Astrocyte (in vitro differentiated cells and primary cell): ENCODE results near the gene ECE2. TPM values are rescaled to one million over a fixed set of nuclear protein-coding genes. Genes with fewer than 3 reads are reported as not detected.

Experiments used
- DNase-seq: peaks from one replicate; pipeline ENCODE4 v3.0.0-alpha.2; 2010; ENCODE audit warnings: low read depth
- FAIRE-seq: peaks from 2 replicates; lab custom pipeline; 2011; peaks lifted over from hg19 to GRCh38; lab: Jason Lieb, UNC
- H2AFZ ChIP-seq: 2 replicates; pipeline ENCODE4 v1.6.0; 2012; ENCODE audit warnings: low read depth, low read length, inconsistent platforms
- H3K27ac ChIP-seq: 2 replicates; pipeline ENCODE4 v1.5.1; 2011; ENCODE audit warnings: low read depth, low read length, inconsistent platforms
- H3K27me3 ChIP-seq: 2 replicates; pipeline ENCODE4 v1.6.0; 2011; ENCODE audit warnings: low read length, inconsistent platforms; ENCODE audit not compliant: insufficient read depth
- H3K36me3 ChIP-seq: 2 replicates; pipeline ENCODE4 v1.5.1; 2011; ENCODE audit warnings: low read length, inconsistent platforms; ENCODE audit not compliant: insufficient read depth
- H3K4me1 ChIP-seq: 2 replicates; pipeline ENCODE4 v1.5.1; 2011; ENCODE audit warnings: low read length, inconsistent platforms; ENCODE audit not compliant: insufficient read depth
- H3K4me2 ChIP-seq: 2 replicates; pipeline ENCODE4 v1.6.0; 2012; ENCODE audit warnings: low read length, inconsistent platforms
- H3K4me3 ChIP-seq: 2 replicates; pipeline ENCODE4 v1.5.1; 2011; ENCODE audit warnings: low read depth, mild to moderate bottlenecking, low read length, inconsistent platforms; ENCODE audit not compliant: insufficient read depth
- H3K79me2 ChIP-seq: 2 replicates; pipeline ENCODE4 v1.6.0; 2012; ENCODE audit warnings: mild to moderate bottlenecking, low read length, inconsistent platforms; ENCODE audit not compliant: insufficient read depth
- H3K9ac ChIP-seq: 2 replicates; pipeline ENCODE4 v1.6.0; 2012; ENCODE audit warnings: mild to moderate bottlenecking, low read length, inconsistent platforms
- H3K9me3 ChIP-seq: 2 replicates; pipeline ENCODE4 v1.5.1; 2012; ENCODE audit warnings: low read depth, mild to moderate bottlenecking, low read length, inconsistent platforms; ENCODE audit not compliant: insufficient read depth
- H4K20me1 ChIP-seq: 2 replicates; pipeline ENCODE4 v1.6.0; 2012; ENCODE audit warnings: low read length, inconsistent platforms; ENCODE audit not compliant: insufficient read depth
- H3K27ac Mint-ChIP-seq: one replicate; pipeline ENCODE4 v1.8.0; 2021; ENCODE audit warnings: mild to moderate bottlenecking, mixed read lengths; ENCODE audit not compliant: unreplicated experiment
- H3K27me3 Mint-ChIP-seq: one replicate; pipeline ENCODE4 v1.8.0; 2021; ENCODE audit warnings: low read depth, mixed read lengths; ENCODE audit not compliant: unreplicated experiment
- H3K36me3 Mint-ChIP-seq: one replicate; pipeline ENCODE4 v1.8.0; 2021; ENCODE audit warnings: low read depth, mixed read lengths; ENCODE audit not compliant: unreplicated experiment
- H3K4me1 Mint-ChIP-seq: one replicate; pipeline ENCODE4 v1.8.0; 2021; ENCODE audit warnings: low read depth, mixed read lengths; ENCODE audit not compliant: unreplicated experiment
- H3K4me3 Mint-ChIP-seq: one replicate; pipeline ENCODE4 v1.8.0; 2021; ENCODE audit warnings: mild to moderate bottlenecking, moderate library complexity, mixed read lengths; ENCODE audit not compliant: unreplicated experiment
- H3K9me3 Mint-ChIP-seq: one replicate; pipeline ENCODE4 v1.8.0; 2021; ENCODE audit warnings: mild to moderate bottlenecking, mixed read lengths; ENCODE audit not compliant: unreplicated experiment
- CTCF ChIP-seq: IDR thresholded peaks from 2 replicates; pipeline ENCODE4 v1.5.1; 2011; ENCODE audit warnings: low read depth, mild to moderate bottlenecking, inconsistent platforms, low read length, moderate library complexity; ENCODE audit not compliant: insufficient read depth
- EZH2 ChIP-seq: IDR thresholded peaks from 2 replicates; pipeline ENCODE4 v1.6.1; 2012; ENCODE audit warnings: mild to moderate bottlenecking, low read length, inconsistent platforms; ENCODE audit not compliant: insufficient read depth
- total RNA-seq: library from RNA; stranded (reverse); gene quantifications from 2 replicates; pipeline ENCODE4 v1.2.1, GENCODE V29; 2021

ECE2 gene
- total RNA-seq, 1 donor from 2014 or later = not detected

- Histone ChIP-seq H3K4me1 (peaks cover 73% of the 10 kb centered on the region), H3K36me3 (peaks cover 46% of the 10 kb centered on the region), H3K4me2 (peak overlapping the region; percentile 4), H3K9ac (peak overlapping the region; percentile 71), H3K27ac (peak overlapping the region; percentile 96), H4K20me1 (peaks cover 71% of the 10 kb centered on the region), H3K27me3 (no peaks in the 10 kb centered on the region), H3K9me3 (no peaks in the 10 kb centered on the region), H3K79me2 (peaks cover 57% of the 10 kb centered on the region), H3K4me3 (no peak overlapping the region), H2AFZ (no peak overlapping the region)
- FAIRE-seq (no peak), DNase-seq (no peak)
- Mint-ChIP-seq H3K4me3 (peak overlapping the region; percentile 24), H3K9me3 (no peaks in the 10 kb centered on the region), H3K4me1 (peaks cover 64% of the 10 kb centered on the region), H3K27ac (peak overlapping the region; percentile 96), H3K27me3 (no peaks in the 10 kb centered on the region), H3K36me3 (peaks cover 33% of the 10 kb centered on the region)
- TF ChIP-seq CTCF (no peak), EZH2 (no peak)
Observed at GRCh38 chr3:184333700-184334099, 57.9 kb downstream of the ECE2 start.

GRCh38 chr3:184334470-184335158 is 58.8 kb downstream of the ECE2 start:
- H3K27ac ChIP-seq = peak overlapping the region; percentile 96
- peak overlapping the region; percentile 96 for H3K27ac Mint-ChIP-seq
- peak overlapping the region; percentile 4 for H3K4me2 ChIP-seq
- DNase-seq = peak; percentile 76
- no peaks in the 10 kb centered on the region for H3K9me3 ChIP-seq
- H3K4me3 Mint-ChIP-seq = peak overlapping the region; percentile 63
- H4K20me1 ChIP-seq = peaks cover 67% of the 10 kb centered on the region
- peaks cover 67% of the 10 kb centered on the region for H3K4me1 Mint-ChIP-seq
- peaks cover 54% of the 10 kb centered on the region for H3K79me2 ChIP-seq
- no peaks in the 10 kb centered on the region for H3K9me3 Mint-ChIP-seq
- peak; percentile 52 for FAIRE-seq
- peaks cover 40% of the 10 kb centered on the region for H3K36me3 ChIP-seq
- no peak for TF ChIP-seq EZH2
- no peak for TF ChIP-seq CTCF
- no peak overlapping the region for H3K4me3 ChIP-seq
- H2AFZ ChIP-seq = no peak overlapping the region
- H3K9ac ChIP-seq = peak overlapping the region; percentile 84
- peaks cover 27% of the 10 kb centered on the region for H3K36me3 Mint-ChIP-seq
- H3K27me3 Mint-ChIP-seq = no peaks in the 10 kb centered on the region
- peaks cover 79% of the 10 kb centered on the region for H3K4me1 ChIP-seq
- no peaks in the 10 kb centered on the region for H3K27me3 ChIP-seq

- H3K4me1 Mint-ChIP-seq = peaks cover 67% of the 10 kb centered on the region
- H3K36me3 Mint-ChIP-seq = peaks cover 23% of the 10 kb centered on the region
- DNase-seq (no peak), FAIRE-seq (no peak)
- no peaks in the 10 kb centered on the region for H3K27me3 Mint-ChIP-seq
- peaks cover 60% of the 10 kb centered on the region for H4K20me1 ChIP-seq
- H2AFZ ChIP-seq = no peak overlapping the region
- H3K4me3 ChIP-seq = no peak overlapping the region
- peak overlapping the region; percentile 96 for H3K27ac ChIP-seq
- H3K9me3 ChIP-seq = no peaks in the 10 kb centered on the region
- peak overlapping the region; percentile 92 for H3K27ac Mint-ChIP-seq
- H3K4me2 ChIP-seq = peak overlapping the region; percentile 89
- no peaks in the 10 kb centered on the region for H3K9me3 Mint-ChIP-seq
- H3K4me1 ChIP-seq = peaks cover 79% of the 10 kb centered on the region
- TF ChIP-seq CTCF (no peak), EZH2 (no peak)
- no peaks in the 10 kb centered on the region for H3K27me3 ChIP-seq
- H3K4me3 Mint-ChIP-seq = peak overlapping the region; percentile 77
- peak overlapping the region; percentile 84 for H3K9ac ChIP-seq
- H3K79me2 ChIP-seq = peaks cover 49% of the 10 kb centered on the region
- peaks cover 36% of the 10 kb centered on the region for H3K36me3 ChIP-seq
Observed at GRCh38 chr3:184335291-184335660, 59.5 kb downstream of the ECE2 start.
